Measurements from ENCODE around the gene TDRD12. TPM values are rescaled to one million over a fixed set of nuclear protein-coding genes. Genes with fewer than 3 reads are reported as not detected.

The TDRD12 gene, protein sequence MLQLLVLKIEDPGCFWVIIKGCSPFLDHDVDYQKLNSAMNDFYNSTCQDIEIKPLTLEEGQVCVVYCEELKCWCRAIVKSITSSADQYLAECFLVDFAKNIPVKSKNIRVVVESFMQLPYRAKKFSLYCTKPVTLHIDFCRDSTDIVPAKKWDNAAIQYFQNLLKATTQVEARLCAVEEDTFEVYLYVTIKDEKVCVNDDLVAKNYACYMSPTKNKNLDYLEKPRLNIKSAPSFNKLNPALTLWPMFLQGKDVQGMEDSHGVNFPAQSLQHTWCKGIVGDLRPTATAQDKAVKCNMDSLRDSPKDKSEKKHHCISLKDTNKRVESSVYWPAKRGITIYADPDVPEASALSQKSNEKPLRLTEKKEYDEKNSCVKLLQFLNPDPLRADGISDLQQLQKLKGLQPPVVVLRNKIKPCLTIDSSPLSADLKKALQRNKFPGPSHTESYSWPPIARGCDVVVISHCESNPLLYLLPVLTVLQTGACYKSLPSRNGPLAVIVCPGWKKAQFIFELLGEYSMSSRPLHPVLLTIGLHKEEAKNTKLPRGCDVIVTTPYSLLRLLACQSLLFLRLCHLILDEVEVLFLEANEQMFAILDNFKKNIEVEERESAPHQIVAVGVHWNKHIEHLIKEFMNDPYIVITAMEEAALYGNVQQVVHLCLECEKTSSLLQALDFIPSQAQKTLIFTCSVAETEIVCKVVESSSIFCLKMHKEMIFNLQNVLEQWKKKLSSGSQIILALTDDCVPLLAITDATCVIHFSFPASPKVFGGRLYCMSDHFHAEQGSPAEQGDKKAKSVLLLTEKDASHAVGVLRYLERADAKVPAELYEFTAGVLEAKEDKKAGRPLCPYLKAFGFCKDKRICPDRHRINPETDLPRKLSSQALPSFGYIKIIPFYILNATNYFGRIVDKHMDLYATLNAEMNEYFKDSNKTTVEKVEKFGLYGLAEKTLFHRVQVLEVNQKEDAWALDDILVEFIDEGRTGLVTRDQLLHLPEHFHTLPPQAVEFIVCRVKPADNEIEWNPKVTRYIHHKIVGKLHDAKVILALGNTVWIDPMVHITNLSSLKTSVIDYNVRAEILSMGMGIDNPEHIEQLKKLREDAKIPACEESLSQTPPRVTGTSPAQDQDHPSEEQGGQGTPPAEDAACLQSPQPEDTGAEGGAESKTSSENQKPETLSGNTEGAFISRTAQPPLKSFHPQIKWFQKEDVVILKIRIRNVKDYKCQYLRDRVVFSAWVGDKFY (N-terminal part only)
- total RNA-seq, result 0.25 TPM in 1 of 2 replicates, not detected in the other

DNA sequence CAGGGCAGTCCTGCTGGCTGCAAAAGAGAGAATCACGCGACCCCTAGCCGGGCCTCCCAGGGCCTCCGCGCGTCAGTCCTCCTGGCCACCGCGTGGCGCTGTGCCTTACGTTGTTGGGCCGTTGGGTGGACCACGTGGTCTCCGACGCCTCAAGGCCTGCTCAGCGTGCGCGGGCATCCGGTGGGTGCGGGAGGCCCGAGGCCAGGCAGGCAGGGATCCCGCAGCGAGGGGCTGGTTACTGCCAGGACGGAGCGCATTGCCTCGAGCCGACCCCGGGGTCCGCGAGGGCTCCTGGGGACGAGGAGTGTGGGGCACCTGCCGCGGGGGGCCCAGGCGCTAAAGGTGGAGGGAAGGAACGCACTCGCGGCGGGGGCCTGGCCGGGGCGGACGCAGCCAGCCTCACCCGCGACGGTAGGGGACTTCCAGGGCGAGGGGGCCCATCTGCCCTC is at the start of gene TDRD12:
TSS of gene TDRD12 (plus strand) at position 157 of the 449 bp plus-strand sequence. CDS start 306 bp downstream, outside the sequence.
- no peak for DNase-seq (ENCODE audit: low read depth)

DNA sequence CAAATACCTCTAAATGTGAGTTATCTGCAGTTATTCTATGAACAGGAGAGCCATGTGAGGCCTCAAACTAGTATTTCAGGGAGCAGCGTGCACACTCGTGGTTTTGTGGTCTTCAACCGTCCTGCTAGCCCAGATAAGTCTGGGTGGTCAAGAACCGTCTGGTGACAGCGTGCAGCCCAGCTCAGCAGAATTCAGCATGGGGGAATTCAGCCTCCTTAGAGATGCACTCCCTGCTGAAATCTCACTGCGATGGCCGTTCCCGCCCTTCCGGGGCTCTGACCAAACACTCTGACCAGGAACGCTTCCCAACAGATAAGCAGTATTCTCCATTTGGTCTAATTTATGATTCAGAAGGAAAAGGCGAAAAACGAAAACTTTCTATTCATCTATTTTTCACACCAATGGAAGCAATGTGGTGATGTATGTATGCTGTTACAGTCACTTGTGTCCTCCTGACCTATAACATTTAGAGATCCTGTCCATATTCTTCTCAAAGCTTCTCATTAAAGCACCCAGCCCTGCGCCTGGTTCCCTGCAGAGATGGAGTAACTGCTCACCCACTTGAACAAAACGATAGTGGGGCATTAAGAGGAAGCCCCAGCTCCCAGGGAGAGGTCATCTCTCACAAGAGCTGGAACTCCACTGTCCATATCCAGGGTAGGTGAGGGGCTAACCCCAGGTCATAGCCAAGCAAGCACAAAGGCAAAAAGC is 47.5 kb upstream of the TDRD12 start:
- no peak for DNase-seq (ENCODE audit: low read depth)

DNA sequence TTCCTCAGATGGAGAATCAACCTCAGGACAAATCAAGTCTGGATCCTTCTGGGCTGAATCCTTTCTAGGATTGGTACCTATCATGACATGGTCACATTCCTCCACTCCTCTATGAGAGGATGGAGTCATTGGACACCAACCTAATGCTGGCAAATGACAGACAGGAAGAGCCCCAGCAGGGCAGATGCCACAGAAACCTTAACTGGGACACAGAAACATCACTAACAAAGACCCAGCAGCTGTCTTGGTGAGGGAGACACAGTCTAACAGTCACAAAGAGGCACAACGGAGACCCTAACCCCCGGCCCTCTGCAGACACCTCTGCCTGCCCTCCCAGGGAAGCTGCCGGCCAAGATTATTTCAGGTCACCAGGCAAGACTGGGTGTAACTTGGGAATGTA is 46.7 kb upstream of the TDRD12 start:
- DNase-seq (ENCODE audit: low read depth), result no peak

DNA sequence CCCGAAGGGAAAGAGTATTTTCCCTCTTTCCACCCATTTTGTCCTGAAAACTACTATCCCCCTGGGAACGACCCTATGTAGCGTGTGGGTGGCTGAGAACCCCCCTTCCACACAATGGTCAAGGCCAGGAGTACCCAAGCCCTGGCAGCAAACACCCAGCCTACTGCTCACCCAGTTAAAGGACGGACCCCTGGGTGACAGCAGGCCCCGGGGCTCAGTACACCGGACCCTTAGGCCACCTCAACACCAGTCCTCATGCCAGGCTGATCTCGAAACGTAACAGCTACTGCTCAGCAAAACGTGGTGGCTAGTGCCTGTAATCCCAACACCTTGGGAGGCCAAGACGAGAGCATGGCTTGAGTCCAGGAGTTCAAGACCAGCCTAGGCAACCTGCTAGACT is 46.0 kb upstream of the TDRD12 start:
- DNase-seq (ENCODE audit: low read depth), result no peak

DNA sequence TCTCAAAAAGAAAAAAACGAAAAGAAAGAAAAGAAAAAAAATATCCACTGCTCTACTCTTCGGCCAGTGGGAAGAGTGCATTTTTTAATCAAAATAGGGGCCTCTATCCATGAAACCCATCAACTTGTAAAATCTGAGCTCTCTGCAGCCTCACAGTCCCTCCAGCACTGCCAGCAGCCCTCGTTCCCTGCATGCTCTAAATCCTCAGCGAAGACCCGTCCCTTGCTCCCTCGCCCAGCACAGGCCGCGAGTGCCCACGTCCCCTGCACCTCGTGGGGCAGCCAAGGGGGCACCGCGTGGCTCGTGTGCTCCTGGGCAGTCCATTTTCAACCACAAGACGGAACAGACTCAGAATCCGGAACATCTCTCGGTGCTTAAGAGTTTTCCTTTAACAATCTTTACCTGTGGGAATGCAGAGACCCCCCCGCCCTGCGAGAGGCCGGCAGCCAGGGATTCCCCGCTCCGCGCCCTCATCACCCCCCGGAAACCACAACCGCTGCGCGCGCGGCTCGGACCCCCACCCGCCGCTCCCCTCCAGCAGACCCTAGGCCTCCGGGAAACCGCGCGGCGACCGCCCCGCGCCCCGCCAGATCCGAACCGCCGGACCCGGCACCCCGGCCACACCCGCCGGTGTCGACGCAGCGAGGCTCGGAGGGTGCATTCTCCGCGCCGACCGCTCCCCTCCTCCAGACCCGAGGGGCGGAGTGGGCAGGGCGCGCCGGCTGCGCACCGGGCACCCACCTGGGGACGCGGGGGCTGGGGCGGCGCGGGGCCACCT is 45.2 kb upstream of the TDRD12 start:
- DNase-seq (ENCODE audit: low read depth), result no peak

DNA sequence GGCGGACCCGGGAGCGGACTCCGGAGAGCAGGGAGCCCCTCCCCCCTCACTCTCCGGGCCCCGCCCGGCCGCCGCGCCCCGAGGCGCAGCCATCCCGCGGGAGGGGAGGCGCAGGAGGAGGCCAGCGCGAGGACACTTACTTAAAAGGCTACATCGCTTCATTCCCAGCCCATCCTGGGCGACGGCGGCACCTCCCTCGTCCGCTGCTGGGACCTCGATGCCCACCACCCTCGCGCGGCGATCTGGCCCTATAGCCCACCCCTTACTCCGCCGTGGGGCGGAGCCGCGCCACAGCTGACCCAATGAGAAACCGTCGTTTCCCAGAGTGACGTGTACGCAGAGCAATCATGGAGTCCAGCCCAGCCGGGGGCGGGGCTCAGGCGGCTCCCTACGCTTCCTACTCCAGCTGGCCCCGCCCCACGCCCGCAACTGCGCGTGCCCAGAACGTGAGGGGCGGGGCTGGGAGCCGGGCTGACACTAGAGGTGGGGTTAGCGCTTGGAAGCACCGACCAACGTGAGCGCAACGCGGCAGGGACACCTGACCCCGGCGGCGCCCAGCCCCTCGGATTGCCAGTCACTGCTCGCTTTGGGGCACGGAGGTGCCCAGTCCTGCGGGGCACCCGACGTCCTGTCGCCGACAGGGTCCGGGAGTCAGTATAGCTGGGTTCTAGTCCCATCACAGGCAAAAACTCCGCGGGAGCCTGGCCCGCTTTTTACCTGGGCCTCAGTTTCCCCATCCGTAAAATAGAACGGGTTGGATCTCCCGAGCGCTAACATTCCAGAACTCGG is 44.4 kb upstream of the TDRD12 start, which contains the start of gene ANKRD27:
TSS of gene ANKRD27 (minus strand) at position 250 of the 789 bp plus-strand sequence. CDS start 16,165 bp downstream, outside the sequence.
- DNase-seq (ENCODE audit: low read depth), result peak; percentile 91

DNA sequence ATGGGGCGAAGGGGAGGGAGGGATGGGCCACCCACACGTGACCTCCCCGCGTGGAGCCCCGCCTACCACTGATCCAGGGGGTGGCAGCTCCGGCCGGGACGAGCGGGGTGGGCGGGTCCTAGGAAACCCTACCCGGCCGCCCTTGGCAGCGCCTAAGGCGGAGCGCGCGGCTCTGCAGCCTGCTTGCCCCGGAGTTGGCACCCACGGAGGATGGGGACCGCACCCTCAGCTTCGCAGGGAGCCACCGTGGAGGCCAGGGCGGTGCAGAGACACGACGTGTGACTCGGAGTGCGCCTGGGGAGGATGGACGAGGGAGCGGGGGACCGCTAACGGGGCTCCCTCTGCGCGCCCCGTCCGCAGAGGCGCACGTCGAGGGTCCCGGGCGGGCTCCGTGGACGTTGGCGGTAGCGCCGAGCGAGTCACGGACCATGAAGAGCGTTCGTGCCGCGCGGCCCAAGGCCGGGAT is 43.8 kb upstream of the TDRD12 start, which contains the start of gene RGS9BP:
TSS of gene RGS9BP (plus strand) at position 129 of the 466 bp plus-strand sequence. CDS start 416 bp downstream, outside the sequence.
- DNase-seq (ENCODE audit: low read depth), result no peak

DNA sequence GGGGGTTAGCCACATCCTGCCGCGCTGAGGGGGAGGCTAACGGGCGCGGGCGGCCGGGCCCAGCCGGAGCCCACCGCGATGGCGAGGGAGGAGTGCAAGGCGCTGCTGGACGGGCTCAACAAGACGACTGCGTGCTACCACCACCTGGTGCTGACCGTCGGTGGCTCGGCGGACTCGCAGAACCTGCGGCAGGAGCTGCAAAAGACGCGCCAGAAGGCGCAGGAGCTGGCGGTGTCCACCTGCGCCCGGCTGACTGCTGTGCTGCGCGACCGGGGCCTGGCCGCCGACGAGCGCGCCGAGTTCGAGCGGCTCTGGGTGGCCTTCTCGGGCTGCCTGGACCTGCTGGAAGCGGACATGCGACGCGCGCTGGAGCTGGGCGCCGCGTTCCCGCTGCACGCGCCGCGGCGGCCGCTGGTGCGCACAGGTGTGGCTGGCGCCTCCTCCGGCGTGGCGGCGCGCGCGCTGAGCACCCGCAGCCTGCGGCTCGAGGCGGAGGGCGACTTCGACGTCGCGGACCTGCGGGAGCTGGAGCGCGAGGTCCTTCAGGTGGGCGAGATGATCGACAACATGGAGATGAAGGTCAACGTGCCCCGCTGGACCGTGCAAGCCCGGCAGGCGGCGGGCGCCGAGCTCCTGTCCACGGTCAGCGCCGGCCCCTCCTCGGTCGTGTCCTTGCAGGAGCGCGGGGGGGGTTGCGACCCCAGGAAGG is 43.2 kb upstream of the TDRD12 start:
- no peak for DNase-seq (ENCODE audit: low read depth)

DNA sequence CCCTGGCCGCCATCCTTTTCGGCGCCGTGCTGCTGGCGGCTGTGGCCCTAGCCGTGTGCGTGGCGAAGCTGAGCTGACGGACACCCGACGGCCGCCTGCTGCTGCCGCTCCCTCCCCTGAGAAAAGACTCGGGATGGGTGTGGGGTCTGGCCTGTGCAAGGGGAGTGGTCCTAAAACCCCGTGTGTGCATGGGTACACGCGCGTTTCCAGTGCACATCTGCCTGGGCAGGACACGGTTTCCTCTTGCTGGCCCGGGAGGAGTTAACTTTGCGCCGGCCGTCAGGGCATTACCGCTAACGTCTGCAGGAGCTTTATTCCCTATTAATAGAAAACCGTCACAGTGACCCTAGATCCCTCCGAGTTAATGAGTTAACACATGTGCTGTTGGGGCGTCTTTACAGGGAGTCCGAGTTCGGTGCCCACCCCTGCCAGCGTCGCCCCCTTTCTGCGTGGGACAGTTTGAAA is 42.6 kb upstream of the TDRD12 start:
- DNase-seq (ENCODE audit: low read depth), result no peak

DNA sequence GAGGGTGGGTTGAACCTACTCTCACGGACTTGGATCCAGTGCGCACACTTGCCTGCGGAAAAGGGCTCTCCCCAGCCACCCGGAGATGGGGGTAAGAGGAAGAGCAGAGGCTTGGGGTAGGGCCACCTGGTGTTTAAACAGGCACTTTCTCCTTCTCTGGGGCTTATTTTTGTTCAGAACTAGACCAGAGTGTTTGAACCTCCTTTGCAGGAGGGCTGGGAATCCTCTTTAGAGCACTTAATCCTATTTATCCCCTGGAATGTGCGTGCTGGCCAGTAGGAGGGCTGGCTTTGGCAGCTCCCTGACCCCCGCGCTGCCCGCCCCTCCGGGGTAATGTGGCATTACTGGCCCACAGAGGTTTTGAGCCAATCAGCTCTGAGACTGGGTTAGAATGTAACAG is 41.9 kb upstream of the TDRD12 start:
- DNase-seq (ENCODE audit: low read depth), result no peak

DNA sequence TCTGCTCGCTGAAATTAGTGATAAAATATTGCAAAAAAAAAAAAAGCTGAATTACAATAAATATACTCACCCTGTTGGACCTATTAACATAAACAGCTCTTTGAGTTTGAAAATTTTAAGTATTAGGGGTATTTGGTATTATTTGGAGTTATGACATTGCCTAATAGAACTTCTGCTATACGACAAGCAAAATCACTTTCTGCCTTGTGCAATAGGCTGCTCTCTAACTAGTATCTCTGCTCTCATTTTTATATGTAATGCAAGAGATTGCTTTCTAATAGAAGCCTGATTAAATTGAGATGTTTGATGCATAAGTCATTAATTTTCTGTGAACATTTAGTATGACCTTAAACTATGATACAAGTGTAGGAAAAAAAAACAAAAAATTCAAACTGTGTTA is 38.6 kb upstream of the TDRD12 start:
- DNase-seq (ENCODE audit: low read depth), result no peak

DNA sequence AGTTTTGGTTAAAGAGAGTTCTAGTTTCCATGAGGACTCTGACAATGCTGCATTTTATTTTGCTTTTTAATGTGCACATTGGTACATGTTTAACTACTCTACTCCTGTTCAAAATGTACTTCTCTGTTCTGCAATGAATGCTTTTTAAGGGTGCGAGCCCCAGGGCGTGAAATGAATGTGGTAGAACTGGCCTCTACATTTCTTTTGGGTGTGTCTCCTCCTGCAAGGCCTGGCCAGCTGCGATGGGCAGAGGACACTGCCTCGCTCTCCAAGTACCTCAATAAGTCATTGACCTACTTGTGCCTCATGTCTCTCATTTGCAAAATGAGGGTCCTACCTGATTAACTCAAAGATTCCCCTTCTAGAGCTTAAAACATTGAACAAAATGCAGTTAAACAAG is 37.2 kb upstream of the TDRD12 start:
- no peak for DNase-seq (ENCODE audit: low read depth)

DNA sequence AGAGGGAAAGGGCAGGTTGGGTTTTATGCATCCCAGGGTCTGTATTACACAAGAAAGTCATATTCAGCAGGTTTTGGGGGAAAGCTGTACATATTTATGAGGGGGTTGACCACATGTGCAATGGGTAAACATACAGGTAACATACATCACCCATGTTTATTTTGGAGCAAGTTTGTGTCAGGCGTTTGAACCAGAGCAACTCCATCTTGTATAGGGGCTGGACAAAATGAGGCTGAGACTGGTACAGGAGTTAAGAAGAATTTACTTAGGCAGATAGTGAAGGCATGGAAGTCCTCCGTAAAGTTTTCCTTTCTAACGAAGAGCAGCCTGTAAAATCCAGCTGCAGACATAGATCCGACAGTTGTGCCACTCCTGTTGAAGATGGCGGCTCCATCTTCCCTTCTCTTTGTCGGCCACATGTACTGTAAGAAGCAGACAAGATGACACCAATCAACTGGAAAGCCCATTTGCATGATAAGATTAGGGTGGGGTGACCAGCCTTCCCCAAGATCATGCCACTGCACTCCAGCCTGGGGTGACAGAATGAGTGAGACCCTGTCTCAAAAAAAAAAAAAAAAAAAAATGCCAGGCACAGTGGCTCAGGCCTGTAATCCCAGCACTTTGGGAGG is 32.6 kb upstream of the TDRD12 start:
- DNase-seq (ENCODE audit: low read depth), result no peak

DNA sequence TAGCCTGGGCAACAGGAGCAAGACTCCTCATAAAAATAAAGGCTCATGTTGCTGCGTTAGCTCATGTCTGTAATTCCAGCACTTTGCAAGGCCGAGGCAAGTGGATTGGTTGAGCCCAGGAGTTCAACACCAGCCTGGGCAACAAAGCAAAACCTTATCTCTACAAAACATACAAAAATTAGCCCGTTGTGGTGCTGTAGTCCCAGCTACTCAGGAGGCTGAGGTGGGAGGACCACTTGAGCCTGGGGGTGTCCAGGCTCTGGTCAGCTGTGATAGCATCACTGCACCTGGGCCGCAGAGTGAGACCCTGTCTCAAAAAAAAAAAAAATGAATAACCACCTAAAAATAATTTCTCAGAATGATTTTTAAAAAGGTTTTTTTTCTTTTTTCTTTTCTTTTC is 31.9 kb upstream of the TDRD12 start:
- no peak for DNase-seq (ENCODE audit: low read depth)

DNA sequence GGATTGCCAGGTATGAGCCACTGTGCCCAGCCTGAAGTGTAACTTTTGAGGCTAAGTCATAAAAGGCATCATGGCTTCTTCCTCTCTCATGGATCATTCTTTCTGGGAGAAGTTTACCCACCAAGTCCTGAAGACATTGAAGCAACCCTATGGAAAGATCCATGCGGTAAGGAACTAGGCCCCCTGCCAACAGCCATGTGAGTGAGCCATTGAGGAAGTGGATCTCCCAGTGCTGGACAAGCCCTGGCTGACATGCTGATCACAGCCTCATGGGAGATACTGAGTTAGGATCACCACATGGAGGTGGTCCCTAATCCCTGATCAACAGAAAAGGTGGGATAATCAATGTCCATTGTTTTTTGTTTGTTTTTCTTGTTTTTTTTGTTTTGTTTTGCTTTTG is 31.3 kb upstream of the TDRD12 start:
- no peak for DNase-seq (ENCODE audit: low read depth)

DNA sequence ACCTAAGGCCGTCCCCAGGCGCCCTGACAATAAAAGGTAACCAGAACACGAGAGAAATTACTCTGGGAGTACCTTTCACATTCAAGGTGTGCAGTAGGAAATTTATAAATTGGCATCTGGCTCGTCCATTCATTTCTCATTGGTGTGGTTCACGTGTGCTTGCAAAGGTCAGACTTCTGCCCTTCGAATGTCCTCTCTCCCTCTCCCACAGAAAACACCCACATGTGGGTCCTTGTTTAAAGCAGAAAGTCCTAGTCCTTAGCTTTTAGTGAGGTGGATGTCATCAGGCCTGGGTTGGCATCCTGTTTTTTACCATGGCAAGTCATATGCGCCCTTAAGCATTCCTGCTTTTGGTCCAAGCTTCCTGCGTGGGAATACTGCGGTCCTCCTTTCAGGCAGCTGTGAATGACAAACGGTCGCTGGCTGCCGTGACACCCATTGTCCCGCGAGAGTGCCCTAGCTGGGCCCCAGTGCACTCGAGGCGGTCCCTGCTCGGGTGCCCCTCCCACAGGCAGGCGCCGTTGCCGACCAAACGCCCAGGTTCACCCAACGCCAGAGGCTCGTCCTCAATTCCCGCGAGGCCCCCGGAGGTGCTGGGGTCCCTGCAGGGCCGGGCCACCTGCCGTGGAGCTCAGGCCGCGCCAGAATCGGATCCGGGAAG is 28.1 kb upstream of the TDRD12 start, which contains the start of gene NUDT19:
TSS of gene NUDT19 (plus strand) at position 531 of the 661 bp plus-strand sequence. CDS start 140 bp downstream, outside the sequence.
- peak; percentile 64 for DNase-seq (ENCODE audit: low read depth)
